ENCODE results near the gene DCHS1.

DNA sequence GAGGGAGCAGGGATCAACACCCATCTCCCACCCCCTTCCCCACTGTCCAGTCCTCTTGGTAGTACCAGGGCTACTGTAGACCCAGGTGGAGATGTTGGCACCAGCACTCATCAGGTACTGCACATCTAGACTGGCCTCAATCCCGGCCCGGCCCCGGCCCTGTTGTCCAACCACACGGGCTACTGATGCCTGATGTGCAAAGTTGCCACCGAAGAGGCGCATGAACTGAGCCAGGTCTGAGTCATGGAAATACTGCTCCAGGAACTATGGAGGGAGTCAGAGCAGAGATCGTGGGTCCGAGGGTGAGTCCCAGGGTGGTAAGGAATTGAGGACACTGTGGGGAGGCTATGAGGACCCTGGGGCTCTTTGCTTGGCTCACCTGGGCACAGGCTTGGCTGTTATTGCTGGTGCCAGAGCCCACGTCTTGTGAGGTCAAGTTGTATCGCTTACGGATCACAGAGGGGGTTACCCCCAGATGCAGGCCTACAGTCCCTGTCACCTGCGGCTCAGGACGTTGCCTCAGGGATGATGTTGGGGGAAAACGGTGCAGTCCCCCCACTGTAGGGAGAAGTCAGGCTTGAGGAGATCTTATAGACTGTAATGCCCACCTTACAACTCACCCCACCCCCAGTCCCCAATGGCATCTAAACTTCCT lies 38.9 kb downstream of the DCHS1 start:
- TF ChIP-seq MAX (IDR thresholded peaks at IDR 0.05), result no peak
- no peak for TF ChIP-seq CTCF (IDR thresholded peaks at IDR 0.05; ENCODE audit: low read depth, low read length, missing input control)
- TF ChIP-seq TAF1 (conservative IDR thresholded peaks at IDR 0.05), result no peak
- no peak for TF ChIP-seq GABPA (IDR thresholded peaks at IDR 0.05 in 1 of 2, conservative IDR thresholded peaks at IDR 0.05 in 1 of 2)
- TF ChIP-seq ZBTB33 (IDR thresholded peaks at IDR 0.05), result no peak
- no peak for TF ChIP-seq SP1 (IDR thresholded peaks at IDR 0.05)
- TF ChIP-seq, protein P1, sequence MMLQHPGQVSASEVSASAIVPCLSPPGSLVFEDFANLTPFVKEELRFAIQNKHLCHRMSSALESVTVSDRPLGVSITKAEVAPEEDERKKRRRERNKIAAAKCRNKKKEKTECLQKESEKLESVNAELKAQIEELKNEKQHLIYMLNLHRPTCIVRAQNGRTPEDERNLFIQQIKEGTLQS (IDR thresholded peaks at IDR 0.05), result no peak
- TF ChIP-seq FOXA1 (IDR thresholded peaks at IDR 0.05), result no peak
- TF ChIP-seq JUND (IDR thresholded peaks at IDR 0.05), result no peak
- TF ChIP-seq YY1 (IDR thresholded peaks at IDR 0.05), result no peak
- TF ChIP-seq EGR1 (IDR thresholded peaks at IDR 0.05; ENCODE audit: low read depth in 2 of 2), result no peak
- no peak for TF ChIP-seq RAD21 (IDR thresholded peaks at IDR 0.05)
